COLO668 (cell line): Measurements from ENCODE around the gene CD109.
A peak's percentile ranks its signal among the peaks of the same experiment; 100 is the strongest.
"Not testable (repeated sequence)": the region's sequence is repeated elsewhere in the genome, so short reads cannot be mapped to it uniquely, and the experiment has no call there.

Source experiments
- DNase-seq: peaks from one replicate; lab custom pipeline; 2025; ENCODE audit not compliant: unreplicated experiment; lab: John Stamatoyannopoulos, UW

CD109 gene

DNA sequence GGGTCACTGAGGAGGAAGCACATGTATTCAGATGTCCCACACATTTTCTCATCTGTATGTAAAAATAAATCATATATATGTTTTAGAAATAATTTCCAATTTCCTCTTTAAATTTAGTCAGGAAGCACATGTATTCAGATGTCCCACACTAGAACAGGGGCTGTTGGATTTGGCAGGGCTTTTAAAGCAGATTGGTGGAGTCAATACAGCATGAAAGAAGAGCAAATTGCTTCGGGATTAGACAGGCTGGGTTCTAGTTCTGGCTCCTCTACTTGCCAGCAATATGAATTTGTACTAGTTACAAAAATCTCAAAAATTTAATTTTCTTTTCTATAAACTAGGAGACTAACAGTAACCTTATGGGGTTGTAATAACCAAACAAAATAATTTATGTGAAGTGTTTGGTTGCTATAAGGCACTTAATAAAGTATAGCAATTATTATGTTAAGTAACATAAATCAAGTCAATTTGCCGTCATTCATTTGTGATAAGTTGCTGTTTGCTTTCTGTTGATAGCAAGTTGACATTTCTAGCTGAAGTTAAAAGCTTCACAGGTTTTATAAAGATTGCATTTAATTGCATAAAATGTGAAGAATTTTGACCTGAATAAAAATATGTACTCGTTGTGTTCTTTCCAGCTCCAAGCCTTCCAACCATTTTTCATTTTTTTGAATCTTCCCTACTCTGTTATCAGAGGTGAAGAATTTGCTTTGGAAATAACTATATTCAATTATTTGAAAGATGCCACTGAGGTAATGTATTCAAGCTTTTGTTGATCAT is 88.9 kb downstream of the CD109 start:
- DNase-seq = no peak

DNA sequence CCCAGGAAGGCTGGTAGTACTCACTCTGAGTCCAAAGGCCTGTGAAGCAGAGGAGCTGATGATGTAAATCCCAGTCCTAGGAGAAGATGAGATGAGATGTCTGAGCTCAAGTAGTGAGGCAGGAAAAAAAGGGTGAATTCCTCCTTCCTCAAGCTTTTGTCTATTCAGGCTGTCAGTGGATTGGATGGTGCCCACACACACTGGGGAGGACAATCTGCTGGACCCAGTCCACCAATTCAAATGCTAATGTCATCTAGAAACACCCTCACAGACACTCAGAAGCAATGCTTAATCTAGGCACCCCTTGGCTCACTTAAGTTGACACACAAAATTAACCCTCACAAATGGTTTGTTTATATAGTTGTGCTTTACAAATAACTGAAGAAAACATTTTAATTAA is 94.6 kb downstream of the CD109 start:
- no peak for DNase-seq

DNA sequence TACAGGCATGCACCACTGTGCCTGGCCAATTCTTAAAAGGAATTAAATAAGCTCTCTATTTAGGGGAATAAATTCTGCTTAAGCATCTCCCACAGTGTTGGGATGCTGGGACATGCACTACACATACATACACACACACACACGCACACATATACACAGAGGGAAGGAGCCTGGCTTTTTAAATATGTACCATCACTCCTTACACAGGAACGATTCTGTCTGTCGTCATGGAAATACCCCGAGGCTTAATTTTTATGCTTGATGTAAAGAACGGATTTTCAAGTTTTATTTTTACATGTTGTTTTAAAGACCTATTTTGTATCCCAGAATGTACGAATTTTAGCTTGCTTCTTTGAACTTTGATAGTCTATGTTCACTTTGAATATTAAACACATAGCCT is 95.3 kb downstream of the CD109 start:
- no peak for DNase-seq

DNA sequence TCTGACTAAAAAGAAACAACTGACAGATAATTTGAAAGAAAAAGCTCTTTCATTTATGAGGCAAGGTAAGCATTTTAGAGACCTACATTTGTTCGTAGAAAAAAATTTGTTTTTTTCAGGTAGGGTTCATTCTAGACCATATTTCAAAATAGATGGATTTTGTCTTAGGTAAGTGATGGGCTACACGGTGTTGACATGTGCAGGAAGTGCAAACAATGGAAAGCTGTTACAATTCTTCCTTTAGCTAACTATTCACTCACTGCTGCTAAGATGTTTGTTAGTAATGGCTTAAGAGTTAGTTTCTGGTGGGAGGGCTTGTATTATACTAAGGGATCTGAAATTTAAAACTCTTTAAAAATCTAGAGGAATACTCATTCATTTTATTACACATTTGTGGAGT is 96.7 kb downstream of the CD109 start:
- DNase-seq = no peak

DNA sequence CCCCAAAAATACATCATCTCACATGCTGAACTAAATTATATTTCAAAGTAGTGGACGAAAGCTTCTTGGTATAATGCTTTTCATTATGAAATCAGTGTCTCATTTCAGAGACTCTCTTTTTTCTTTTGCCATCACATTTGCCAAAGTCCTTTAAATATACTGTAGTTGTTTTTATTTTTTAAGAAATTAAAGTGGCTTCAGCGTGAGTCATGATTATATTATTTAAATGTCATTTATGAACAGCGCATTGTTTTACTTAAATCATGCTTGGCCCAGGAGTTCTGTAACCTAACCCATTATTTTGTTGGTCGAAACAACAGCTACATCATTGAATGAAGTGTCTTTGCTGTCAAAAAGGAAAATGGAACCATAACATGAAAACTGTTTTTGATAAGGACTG is 100.9 kb downstream of the CD109 start:
- no peak for DNase-seq

DNA sequence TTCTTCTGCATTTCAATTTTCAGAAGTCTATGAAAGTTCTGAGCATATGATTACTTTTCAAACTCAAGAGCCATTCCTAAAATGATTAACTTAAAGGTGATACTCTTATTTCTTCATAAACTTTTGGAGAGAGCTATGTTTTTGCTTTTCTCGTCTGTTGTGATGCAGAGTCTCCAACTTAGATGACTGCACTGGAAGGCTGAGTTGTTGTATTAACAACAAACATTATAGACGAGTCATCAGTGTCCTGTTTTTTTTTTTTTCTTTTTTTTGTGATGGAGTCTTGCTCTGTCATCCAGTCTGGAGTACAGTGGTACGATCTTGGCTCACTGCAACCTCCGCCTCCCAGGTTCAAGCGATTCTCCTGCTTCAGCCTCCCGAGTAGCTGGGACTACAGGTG is 101.9 kb downstream of the CD109 start:
- DNase-seq = no peak

DNA sequence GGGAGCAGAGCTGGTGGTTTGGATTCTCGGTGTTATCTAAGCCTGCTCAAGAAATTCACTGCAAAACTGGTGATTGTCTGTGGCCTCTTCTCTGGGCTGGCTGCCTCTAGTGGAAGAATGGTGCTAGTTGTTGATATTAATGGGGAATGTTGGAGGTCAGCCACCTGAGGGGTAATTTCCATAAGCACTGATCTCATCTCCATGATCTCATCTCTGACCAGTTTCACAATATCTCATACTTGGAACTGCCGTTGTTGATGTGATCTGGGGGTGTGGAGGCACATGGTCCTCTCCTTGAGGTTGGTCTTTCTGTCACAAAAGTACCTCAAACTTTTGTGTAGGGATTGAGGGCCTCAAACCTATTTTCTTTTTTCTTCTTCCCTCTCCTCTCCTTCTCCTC is 102.6 kb downstream of the CD109 start:
- DNase-seq = no peak

DNA sequence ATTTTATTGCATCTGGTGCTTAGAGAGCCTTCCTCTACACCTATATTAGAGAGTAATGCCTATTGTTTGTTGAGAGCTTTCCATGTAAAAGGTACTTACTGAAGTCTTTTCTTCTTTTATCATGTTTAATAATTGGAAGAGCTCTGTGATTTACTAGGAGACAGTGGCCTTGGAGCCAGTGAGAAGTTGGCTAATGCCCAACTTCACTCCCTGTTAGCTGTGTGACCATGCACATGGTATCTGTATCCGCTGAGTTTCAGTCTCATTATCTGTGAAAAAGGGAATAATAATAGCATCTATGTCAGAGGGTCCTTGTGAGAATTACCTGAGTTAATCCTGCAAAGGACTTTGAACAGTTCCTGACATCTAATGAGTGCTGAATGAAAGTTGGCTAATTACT is 105.0 kb downstream of the CD109 start:
- no peak for DNase-seq

DNA sequence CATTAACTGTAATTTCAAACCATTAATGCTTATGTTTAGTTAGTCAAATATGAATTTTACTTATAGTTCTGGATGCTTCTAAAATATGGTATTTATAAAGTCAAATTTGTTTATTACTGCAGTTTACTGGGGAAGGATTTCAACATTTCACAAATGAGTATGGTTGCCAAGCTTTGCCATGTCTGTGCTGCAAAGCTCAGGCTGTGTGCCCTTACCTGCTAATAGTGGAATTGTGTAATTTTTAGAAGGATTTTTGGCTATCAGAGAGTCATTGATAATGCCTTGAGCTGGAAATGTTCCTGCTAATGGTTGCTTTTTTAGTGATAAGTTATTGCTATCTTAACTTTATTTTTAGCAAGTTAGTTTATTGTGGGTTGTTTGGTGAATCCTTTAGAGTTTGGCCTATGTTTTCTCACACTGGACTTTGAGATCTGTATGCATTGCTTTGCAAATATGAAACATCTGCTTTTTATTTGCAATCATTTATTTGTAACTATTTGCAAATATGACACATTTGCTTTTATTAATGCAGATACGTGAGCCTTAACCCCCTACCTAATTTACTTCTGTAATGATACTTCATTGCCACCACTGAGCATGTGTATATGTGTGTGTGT is 105.8 kb downstream of the CD109 start:
- no peak for DNase-seq

DNA sequence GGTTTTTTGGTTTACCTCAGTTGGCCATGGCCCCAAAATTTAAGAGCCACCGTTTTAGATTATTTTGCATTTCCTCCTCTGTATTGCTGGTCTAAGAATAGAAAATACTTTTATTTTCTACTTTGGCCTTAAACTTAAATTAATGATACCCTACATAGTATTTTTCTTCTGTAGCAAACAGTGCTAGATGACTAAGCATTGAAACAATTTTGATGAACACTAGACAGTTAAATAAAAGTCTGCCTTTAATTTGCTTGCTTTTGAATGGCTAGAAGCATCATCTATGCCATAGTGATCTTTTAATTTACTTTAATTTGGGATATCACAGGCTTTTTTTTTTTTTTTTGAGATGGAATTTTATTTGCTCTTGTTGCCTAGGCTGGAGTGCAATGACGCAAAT is 106.4 kb downstream of the CD109 start:
- no peak for DNase-seq

DNA sequence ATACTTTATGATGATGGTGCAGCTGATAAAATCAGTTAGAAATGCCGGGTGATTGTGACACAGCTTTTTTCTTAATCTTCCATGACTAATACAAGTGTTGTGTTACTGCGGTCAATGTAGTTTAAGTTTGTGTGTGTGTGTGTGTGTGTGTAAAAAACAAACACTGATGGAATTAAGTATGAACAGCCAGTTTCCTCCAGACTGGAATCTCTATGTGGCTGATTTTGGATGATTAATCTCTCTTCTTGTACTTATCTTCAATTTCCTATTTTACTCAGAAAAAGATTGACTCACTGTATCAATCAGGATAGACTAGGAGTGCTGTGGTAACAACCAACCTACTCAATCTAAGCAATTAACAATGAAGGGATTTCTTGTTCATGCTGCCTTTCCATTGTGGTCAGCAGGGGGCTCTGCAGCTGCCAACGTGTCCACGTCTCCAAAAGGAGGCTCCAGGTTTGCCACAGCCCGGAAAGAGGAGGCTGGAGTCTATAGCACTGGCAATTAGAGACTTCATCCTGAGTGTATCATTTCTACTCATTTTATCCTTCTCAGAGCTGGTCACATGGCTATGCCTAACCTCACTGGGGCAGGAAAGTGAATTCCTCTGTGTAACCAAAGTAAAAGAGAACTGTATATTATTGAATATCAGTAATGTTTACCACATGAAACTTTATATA is 107.7 kb downstream of the CD109 start:
- DNase-seq = peak; percentile 0

DNA sequence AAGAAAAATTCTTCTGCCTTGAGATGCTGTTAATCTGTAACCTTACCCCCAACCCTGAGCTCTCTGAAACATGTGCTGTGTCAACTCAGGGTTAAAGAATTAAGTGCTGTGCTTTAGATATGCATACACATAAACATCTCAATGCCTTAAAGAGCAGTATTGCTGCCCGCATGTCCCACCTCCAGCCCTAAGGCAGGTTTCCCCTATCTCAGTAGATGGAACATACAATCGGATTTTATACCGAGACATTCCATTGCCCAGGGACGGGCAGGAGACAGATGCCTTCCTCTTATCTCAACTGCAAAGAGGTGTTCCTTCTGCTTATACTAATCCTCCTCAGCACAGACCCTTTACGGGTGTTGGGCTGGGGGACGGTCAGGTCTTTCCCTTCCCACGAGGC is 109.2 kb downstream of the CD109 start:
- DNase-seq = not testable (repeated sequence)

DNA sequence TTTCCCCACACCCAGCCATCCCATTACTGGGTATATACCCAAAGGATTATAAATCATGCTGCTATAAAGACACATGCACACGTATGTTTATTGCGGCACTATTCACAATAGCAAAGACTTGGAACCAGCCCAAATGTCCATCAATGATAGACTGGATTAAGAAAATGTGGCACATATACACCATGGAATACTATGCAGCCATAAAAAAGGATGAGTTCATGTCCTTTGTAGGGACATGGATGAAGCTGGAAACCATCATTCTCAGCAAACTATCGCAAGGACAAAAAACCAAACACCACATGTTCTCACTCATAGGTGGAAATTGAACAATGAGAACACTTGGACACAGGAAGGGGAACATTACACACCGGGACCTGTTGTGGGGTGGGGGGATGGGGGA is 110.0 kb downstream of the CD109 start:
- not testable (repeated sequence) for DNase-seq

DNA sequence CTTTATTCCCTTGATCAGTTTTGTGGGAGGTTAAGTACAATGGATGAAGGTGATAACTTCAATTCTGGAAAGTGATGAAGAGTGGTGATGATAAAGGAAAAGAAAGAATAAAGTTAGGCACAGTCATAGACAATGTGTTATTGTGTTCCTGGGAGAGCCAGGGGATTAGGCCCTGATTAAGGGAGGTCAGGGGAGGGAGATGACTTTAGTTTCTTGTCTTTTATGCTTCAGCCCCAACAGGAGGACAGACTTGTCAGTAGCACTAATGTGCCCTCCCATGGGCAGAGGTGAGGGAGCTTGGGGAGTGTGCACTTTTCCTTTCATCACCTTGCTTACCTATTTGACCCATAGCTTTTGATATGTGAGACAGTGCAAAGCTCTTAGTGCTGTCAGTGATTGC is 115.7 kb downstream of the CD109 start:
- no peak for DNase-seq

DNA sequence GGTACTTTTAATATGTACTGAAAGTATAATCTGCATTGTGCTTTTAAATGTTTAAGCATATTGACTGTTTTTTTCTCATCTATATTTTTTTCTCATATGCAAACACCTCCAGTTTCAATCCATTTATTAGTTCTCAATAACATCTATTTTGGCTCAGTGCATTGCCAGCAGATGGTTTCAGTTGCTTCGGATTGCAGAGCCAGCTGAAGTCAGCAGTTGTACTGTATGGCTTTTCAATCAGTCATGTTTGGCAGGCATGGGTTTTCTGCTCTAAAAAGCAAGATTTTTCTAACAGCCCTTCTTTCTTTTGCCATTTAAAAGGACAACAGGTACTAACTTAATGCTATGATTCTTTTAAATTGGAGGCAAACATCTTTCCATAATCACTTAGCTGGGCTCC is 121.2 kb downstream of the CD109 start:
- DNase-seq = no peak

DNA sequence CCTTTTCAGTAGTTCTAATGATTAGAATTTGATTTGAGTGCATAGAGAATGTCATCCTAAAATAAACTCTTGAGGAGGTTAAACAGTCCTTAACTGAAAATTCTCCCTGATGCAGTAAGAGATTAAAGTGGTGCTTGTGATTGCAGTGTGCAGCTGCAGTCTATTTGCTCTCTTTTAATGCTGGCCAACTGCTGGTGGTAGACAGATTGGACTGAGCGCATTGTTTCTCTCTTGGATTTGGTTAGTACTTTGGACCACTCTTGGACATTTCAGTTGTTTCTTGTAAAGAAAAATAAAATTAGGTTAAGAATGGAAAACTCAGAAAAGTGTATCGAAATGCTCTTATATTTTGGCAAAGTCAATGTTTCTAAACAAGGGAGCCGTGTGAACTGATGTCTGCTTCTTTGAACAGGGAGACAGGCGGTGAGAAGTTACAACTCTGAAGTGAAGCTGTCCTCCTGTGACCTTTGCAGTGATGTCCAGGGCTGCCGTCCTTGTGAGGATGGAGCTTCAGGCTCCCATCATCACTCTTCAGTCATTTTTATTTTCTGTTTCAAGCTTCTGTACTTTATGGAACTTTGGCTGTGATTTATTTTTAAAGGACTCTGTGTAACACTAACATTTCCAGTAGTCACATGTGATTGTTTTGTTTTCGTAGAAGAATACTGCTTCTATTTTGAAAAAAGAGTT is 127.2 kb downstream of the CD109 start:
- DNase-seq = no peak

DNA sequence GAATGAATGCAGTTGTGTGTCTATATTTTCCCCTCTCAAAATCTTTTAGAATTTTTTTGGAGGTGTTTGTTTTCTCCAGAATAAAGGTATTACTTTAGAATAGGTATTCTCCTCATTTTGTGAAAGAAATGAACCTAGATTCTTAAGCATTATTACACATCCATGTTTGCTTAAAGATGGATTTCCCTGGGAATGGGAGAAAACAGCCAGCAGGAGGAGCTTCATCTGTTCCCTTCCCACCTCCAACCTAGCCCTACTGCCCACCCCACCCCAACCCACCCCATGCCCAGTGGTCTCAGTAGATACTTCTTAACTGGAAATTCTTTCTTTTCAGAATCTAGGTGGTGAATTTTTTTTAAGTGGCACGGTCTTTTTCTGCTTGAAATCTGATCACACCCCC is 127.8 kb downstream of the CD109 start:
- no peak for DNase-seq

DNA sequence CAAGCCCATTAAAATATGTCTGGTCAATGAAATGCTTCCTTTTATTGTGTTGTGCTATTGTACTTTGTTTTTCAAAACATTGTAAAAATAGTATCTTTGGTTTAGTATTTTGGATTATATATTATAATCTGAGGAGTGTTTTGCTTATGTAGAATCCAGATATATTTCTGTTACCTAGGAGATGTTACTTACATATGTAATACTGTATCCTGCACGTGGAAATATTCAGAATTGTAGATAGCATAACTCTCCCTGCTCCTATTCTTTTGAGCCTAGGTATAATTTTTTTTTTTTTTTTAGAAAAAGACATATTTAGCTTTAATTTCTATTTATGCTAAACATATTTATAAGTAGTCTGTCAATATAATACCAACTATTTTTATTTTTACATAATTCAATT is 130.6 kb downstream of the CD109 start:
- DNase-seq = no peak

DNA sequence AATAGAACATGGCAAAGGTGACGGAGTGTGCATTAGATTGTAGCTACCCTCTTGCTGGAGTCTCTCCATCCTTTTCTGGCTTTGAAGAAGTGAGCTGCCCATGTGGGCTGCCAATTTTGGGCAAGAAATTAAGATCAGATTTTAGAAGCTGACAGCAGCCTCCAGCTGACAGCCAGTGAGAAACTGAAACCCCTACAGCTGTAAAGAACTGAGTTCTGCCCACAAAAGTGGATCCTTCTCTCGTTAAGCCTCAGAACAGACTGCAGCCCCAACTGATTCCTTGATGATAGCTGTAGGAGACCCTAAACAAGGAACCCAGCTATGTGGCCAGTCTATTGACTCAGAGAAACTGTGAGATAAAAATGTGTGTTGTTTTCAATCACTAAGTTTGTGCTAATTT is 134.1 kb downstream of the CD109 start:
- no peak for DNase-seq

DNA sequence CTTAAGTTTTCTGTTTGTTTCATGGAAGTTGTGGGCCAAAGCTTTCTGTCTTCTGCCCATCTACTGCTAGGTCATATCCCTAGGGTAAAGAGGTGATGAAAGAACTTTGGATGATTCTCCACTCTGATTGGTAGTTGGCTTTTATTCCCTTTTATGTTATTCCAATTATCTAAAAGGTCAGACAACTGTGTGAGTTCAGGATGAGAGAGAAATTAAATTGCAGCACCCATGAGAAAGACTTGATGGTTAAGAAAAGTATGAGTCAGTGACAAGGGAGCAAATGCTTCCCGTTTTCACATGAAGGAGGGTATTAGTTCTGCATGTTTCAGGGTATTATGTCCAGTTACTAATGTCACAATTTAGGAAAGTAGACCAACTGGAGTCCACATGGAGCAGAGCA is 136.3 kb downstream of the CD109 start:
- DNase-seq = no peak

DNA sequence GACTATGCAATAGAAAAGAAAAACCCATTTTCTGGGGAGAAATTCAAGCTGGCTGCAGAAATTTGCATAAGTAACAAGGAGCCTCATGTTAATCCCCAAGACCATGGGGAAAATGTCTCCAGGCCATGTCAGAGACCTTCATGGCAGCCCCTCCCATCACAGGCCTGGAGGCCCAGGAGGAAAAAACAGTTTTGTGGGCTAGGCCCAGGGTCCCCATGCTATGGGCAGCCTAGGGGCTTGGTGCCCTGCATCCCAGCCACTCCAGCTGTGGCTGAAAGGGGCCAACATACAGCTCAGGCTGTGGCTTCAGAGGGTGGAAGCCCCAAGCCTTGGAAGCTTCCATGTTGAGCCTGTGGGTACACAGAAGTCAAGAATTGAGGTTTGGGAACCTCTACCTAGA is 148.7 kb downstream of the CD109 start:
- not testable (repeated sequence) for DNase-seq

DNA sequence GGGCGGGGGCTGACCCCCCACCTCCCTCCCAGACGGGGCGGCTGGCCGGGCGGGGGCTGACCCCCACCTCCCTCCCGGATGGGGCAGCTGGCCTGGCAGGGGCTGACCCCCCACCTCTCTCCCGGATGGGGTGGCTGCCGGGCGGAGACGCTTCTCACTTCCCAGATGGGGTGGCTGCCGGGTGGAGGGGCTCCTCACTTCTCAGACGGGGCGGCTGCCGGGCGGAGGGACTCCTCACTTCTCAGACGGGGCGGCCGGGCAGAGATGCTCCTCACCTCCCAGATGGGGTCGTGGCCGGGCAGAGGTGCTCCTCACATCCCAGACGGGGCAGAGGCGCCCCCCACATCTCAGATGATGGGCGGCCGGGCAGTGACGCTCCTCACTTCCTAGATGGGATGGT is 155.0 kb downstream of the CD109 start:
- DNase-seq = not testable (repeated sequence)
